Left ventricle myocardium inferior (tissue), 1 donor: ENCODE data around the gene ITPKB. TPM values are rescaled to one million over a fixed set of nuclear protein-coding genes. Genes with fewer than 3 reads are reported as not detected.

ENCODE experiments used
- DNase-seq: peaks from one replicate; pipeline ENCODE4 v3.0.0-alpha.2; 2020
- H3K27ac ChIP-seq: fragments of 200-600 bp; replicated peaks from 2 replicates; pipeline ENCODE4 v1.8.0; 2021
- H3K27me3 ChIP-seq: fragments of 200-600 bp; 2 replicates; pipeline ENCODE4 v1.8.0; 2021; ENCODE audit warnings: low read depth
- H3K36me3 ChIP-seq: fragments of 200-600 bp; 2 replicates; pipeline ENCODE4 v1.8.0; 2021
- H3K4me1 ChIP-seq: fragments of 200-600 bp; 2 replicates; pipeline ENCODE4 v1.8.0; 2021
- H3K4me3 ChIP-seq: fragments of 200-600 bp; 2 replicates; pipeline ENCODE4 v1.8.0; 2021; ENCODE audit warnings: mild to moderate bottlenecking, moderate library complexity
- H3K9me3 ChIP-seq: fragments of 200-600 bp; replicated peaks from 2 replicates; pipeline ENCODE4 v1.8.0; 2021
- CTCF ChIP-seq: fragments of 200-600 bp; IDR thresholded peaks from 2 replicates; pipeline ENCODE4 v1.8.0; 2021; ENCODE audit warnings: antibody characterized with exemption, mild to moderate bottlenecking, borderline replicate concordance
- intact Hi-C: fragments of 100-400 bp; cut with micrococcal nuclease; formaldehyde crosslinking; loops from one replicate; pipeline ENCODE4 v1.11.0; 2022
- total RNA-seq: library from RNA; stranded (reverse); fragmentation: NEBNext Ultra II Directional; extraction: Animal tissue kit (Norgen Biotek cat#: 25700); gene quantifications from one replicate; pipeline ENCODE4 v1.2.1, GENCODE V29; 2021
- donor health status: DM: no; HTN: yes; CAD: no; lungs with severe emphysema.

Gene ITPKB
- total RNA-seq, 1 donor from 2014 or later, result 15.7 TPM

GRCh38 chr1:226736908-226737818 lies 1.9 kb downstream of the ITPKB start:
- Histone ChIP-seq H3K4me1 (peaks cover 73% of the 10 kb centered on the region), H3K9me3 (peaks cover 4% of the 10 kb centered on the region), H3K36me3 (peaks cover 14% of the 10 kb centered on the region), H3K27ac (peak overlapping the region; percentile 91), H3K27me3 (no peaks in the 10 kb centered on the region), H3K4me3 (peak overlapping the region; percentile 89)
- peak; percentile 39 for DNase-seq
- TF ChIP-seq CTCF, result peak; percentile 29
- intact Hi-C loops, result loop anchor here (10.0 kb wide), 1 partner anchor 82 kb away; no protein-coding TSS in a partner anchor

GRCh38 chr1:226736001-226736907 lies 2.8 kb downstream of the ITPKB start:
- H3K27ac ChIP-seq, result peak overlapping the region; percentile 91
- peak; percentile 39 for DNase-seq
- no peak for TF ChIP-seq CTCF
- intact Hi-C loops, result loop anchor here (10.0 kb wide), 1 partner anchor 81 kb away; no protein-coding TSS in a partner anchor
- peaks cover 81% of the 10 kb centered on the region for H3K4me1 ChIP-seq
- H3K4me3 ChIP-seq, result peak overlapping the region; percentile 89
- H3K9me3 ChIP-seq, result no peaks in the 10 kb centered on the region
- peaks cover 14% of the 10 kb centered on the region for H3K36me3 ChIP-seq
- no peaks in the 10 kb centered on the region for H3K27me3 ChIP-seq

GRCh38 chr1:226735576-226735975 lies 3.5 kb downstream of the ITPKB start:
- Histone ChIP-seq H3K9me3 (no peaks in the 10 kb centered on the region), H3K27ac (peak overlapping the region; percentile 91), H3K36me3 (peaks cover 14% of the 10 kb centered on the region), H3K4me3 (peak overlapping the region; percentile 89), H3K4me1 (peaks cover 88% of the 10 kb centered on the region), H3K27me3 (no peaks in the 10 kb centered on the region)
- DNase-seq, result no peak
- intact Hi-C loops, result loop anchor here (10.0 kb wide), 1 partner anchor 81 kb away; no protein-coding TSS in a partner anchor
- no peak for TF ChIP-seq CTCF

GRCh38 chr1:226734611-226735153 lies 4.4 kb downstream of the ITPKB start:
- intact Hi-C loops, result loop anchor here (10.0 kb wide), 1 partner anchor 80 kb away; no protein-coding TSS in a partner anchor
- Histone ChIP-seq H3K27me3 (no peaks in the 10 kb centered on the region), H3K9me3 (no peaks in the 10 kb centered on the region), H3K4me1 (peaks cover 90% of the 10 kb centered on the region), H3K4me3 (peak overlapping the region; percentile 89), H3K36me3 (peaks cover 14% of the 10 kb centered on the region), H3K27ac (peak overlapping the region; percentile 91)
- TF ChIP-seq CTCF, result no peak
- DNase-seq, result no peak

GRCh38 chr1:226733876-226734275 lies 5.2 kb downstream of the ITPKB start:
- no peak for DNase-seq
- H3K36me3 ChIP-seq, result peaks cover 14% of the 10 kb centered on the region
- H3K4me3 ChIP-seq, result peak overlapping the region; percentile 89
- peak overlapping the region; percentile 56 for H3K27ac ChIP-seq
- H3K4me1 ChIP-seq, result peaks cover 93% of the 10 kb centered on the region
- TF ChIP-seq CTCF, result no peak
- H3K9me3 ChIP-seq, result no peaks in the 10 kb centered on the region
- H3K27me3 ChIP-seq, result no peaks in the 10 kb centered on the region
- intact Hi-C loops, result loop anchor here (10.0 kb wide), 1 partner anchor 79 kb away; no protein-coding TSS in a partner anchor
